SJCRH30 (cell line): ENCODE results near the gene SCYGR7. TPM values are rescaled to one million over a fixed set of nuclear protein-coding genes. Genes with fewer than 3 reads are reported as not detected.

Experiments used
- DNase-seq, 2 experiments: peaks; one replicate each; pipeline ENCODE4 v3.0.0-alpha.2; 2015 to 2020
- H3K27ac ChIP-seq: fragments of 250-450 bp; sonication (Bioruptor Pico); 2 replicates; pipeline ENCODE4 v1.5.1; 2020; ENCODE audit warnings: mild to moderate bottlenecking, moderate library complexity
- H3K27me3 ChIP-seq: fragments of 250-450 bp; sonication (Bioruptor Pico); 2 replicates; pipeline ENCODE4 v1.5.1; 2020; ENCODE audit warnings: mild to moderate bottlenecking, moderate library complexity
- H3K36me3 ChIP-seq: fragments of 250-450 bp; sonication (Bioruptor Pico); 2 replicates; pipeline ENCODE4 v1.5.1; 2020; ENCODE audit warnings: mild to moderate bottlenecking, moderate library complexity
- H3K4me1 ChIP-seq: fragments of 250-450 bp; sonication (Bioruptor Pico); 2 replicates; pipeline ENCODE4 v1.5.1; 2020; ENCODE audit warnings: mild to moderate bottlenecking, moderate library complexity
- H3K4me3 ChIP-seq: fragments of 250-450 bp; sonication (Bioruptor Pico); 2 replicates; pipeline ENCODE4 v1.5.1; 2020; ENCODE audit warnings: mild to moderate bottlenecking, moderate library complexity
- H3K9me3 ChIP-seq: fragments of 250-450 bp; sonication (Bioruptor Pico); replicated peaks from 2 replicates; pipeline ENCODE4 v1.5.1; 2020; ENCODE audit warnings: mild to moderate bottlenecking, moderate library complexity
- total RNA-seq: library from RNA; depleted of rRNA; stranded (reverse); fragments of >200 nt; shearing (Covaris generic); gene quantifications from 2 replicates; pipeline ENCODE4 v1.2.3, GENCODE V29; 2014; rRNA removed

SCYGR7 gene
- not detected in 2 replicates for total RNA-seq

GRCh38 chr2:227728035-227728434 is at the start of gene SCYGR7:
Gene SCYGR7 (plus strand): TSS chr2:227728335. CDS start chr2:227728335, 0 bp downstream.
- no peaks in the 10 kb centered on the region for H3K27me3 ChIP-seq
- no peaks in the 10 kb centered on the region for H3K4me1 ChIP-seq
- no peak within 1 kb of the TSS for H3K4me3 ChIP-seq
- DNase-seq = no peak
- no peaks in the 10 kb centered on the region for H3K36me3 ChIP-seq
- no peak within 1 kb of the TSS for H3K27ac ChIP-seq
- no peaks in the 10 kb centered on the region for H3K9me3 ChIP-seq

GRCh38 chr2:227684258-227684657 is 43.9 kb upstream of the SCYGR7 start:
- H3K36me3 ChIP-seq = no peaks in the 10 kb centered on the region
- H3K27me3 ChIP-seq = no peaks in the 10 kb centered on the region
- no peak for DNase-seq
- no peak overlapping the region for H3K4me3 ChIP-seq
- H3K4me1 ChIP-seq = no peaks in the 10 kb centered on the region
- H3K27ac ChIP-seq = no peak overlapping the region
- no peaks in the 10 kb centered on the region for H3K9me3 ChIP-seq

- H3K27ac ChIP-seq = no peak overlapping the region
- no peaks in the 10 kb centered on the region for H3K4me1 ChIP-seq
- no peaks in the 10 kb centered on the region for H3K36me3 ChIP-seq
- no peak overlapping the region for H3K4me3 ChIP-seq
- H3K27me3 ChIP-seq = no peaks in the 10 kb centered on the region
- no peak for DNase-seq
- H3K9me3 ChIP-seq = no peaks in the 10 kb centered on the region
Measured at GRCh38 chr2:227687189-227687588, 40.9 kb upstream of the SCYGR7 start.

- Histone ChIP-seq H3K4me1 (no peaks in the 10 kb centered on the region), H3K36me3 (no peaks in the 10 kb centered on the region), H3K4me3 (no peak overlapping the region), H3K9me3 (no peaks in the 10 kb centered on the region), H3K27me3 (no peaks in the 10 kb centered on the region), H3K27ac (no peak overlapping the region)
- no peak for DNase-seq
Measured at GRCh38 chr2:227696990-227697679, 31.0 kb upstream of the SCYGR7 start.

- Histone ChIP-seq H3K4me3 (no peak overlapping the region), H3K27me3 (no peaks in the 10 kb centered on the region), H3K4me1 (peaks cover 15% of the 10 kb centered on the region), H3K27ac (no peak overlapping the region), H3K9me3 (no peaks in the 10 kb centered on the region), H3K36me3 (no peaks in the 10 kb centered on the region)
- DNase-seq = no peak
Measured at GRCh38 chr2:227701556-227701955, 26.6 kb upstream of the SCYGR7 start.

GRCh38 chr2:227703280-227703732 is 24.8 kb upstream of the SCYGR7 start:
- DNase-seq = peak; percentile 31 to 39
- Histone ChIP-seq H3K27me3 (no peaks in the 10 kb centered on the region), H3K4me3 (no peak overlapping the region)

GRCh38 chr2:227703961-227704360 is 24.2 kb upstream of the SCYGR7 start:
- no peaks in the 10 kb centered on the region for H3K9me3 ChIP-seq
- no peak overlapping the region for H3K27ac ChIP-seq
- H3K4me3 ChIP-seq = no peak overlapping the region
- H3K4me1 ChIP-seq = peaks cover 15% of the 10 kb centered on the region
- no peaks in the 10 kb centered on the region for H3K36me3 ChIP-seq
- no peak for DNase-seq
- H3K27me3 ChIP-seq = no peaks in the 10 kb centered on the region; the same call in 1 of the 2 replicates

More at GRCh38 chr2:227703280-227703732, 24.8 kb upstream of the SCYGR7 start:
- Histone ChIP-seq H3K9me3 (no peaks in the 10 kb centered on the region), H3K27ac (no peak overlapping the region), H3K36me3 (no peaks in the 10 kb centered on the region), H3K4me1 (peaks cover 15% of the 10 kb centered on the region)

GRCh38 chr2:227706859-227707258 is 21.3 kb upstream of the SCYGR7 start:
- Histone ChIP-seq H3K27ac (no peak overlapping the region), H3K36me3 (no peaks in the 10 kb centered on the region), H3K27me3 (no peaks in the 10 kb centered on the region; the same call in 1 of the 2 replicates), H3K4me3 (no peak overlapping the region), H3K4me1 (peaks cover 15% of the 10 kb centered on the region), H3K9me3 (no peaks in the 10 kb centered on the region)
- DNase-seq = no peak

- H3K4me1 ChIP-seq = peaks cover 15% of the 10 kb centered on the region
- DNase-seq = no peak
- no peaks in the 10 kb centered on the region for H3K9me3 ChIP-seq
- H3K27me3 ChIP-seq = no peaks in the 10 kb centered on the region; the same call in 1 of the 2 replicates
- H3K36me3 ChIP-seq = no peaks in the 10 kb centered on the region
- no peak overlapping the region for H3K4me3 ChIP-seq
- no peak overlapping the region for H3K27ac ChIP-seq
Measured at GRCh38 chr2:227707390-227707789, 20.7 kb upstream of the SCYGR7 start.

GRCh38 chr2:227710986-227711385 is 17.1 kb upstream of the SCYGR7 start:
- H3K9me3 ChIP-seq = no peaks in the 10 kb centered on the region
- no peaks in the 10 kb centered on the region; the same call in 1 of the 2 replicates for H3K27me3 ChIP-seq
- H3K36me3 ChIP-seq = no peaks in the 10 kb centered on the region
- no peak for DNase-seq
- no peak overlapping the region for H3K4me3 ChIP-seq
- H3K4me1 ChIP-seq = no peaks in the 10 kb centered on the region
- H3K27ac ChIP-seq = no peak overlapping the region

GRCh38 chr2:227713291-227713690 is 14.8 kb upstream of the SCYGR7 start:
- H3K27ac ChIP-seq = no peak overlapping the region
- no peaks in the 10 kb centered on the region for H3K36me3 ChIP-seq
- no peak for DNase-seq
- no peak overlapping the region for H3K4me3 ChIP-seq
- no peaks in the 10 kb centered on the region for H3K4me1 ChIP-seq
- H3K9me3 ChIP-seq = no peaks in the 10 kb centered on the region
- H3K27me3 ChIP-seq = no peaks in the 10 kb centered on the region; the same call in 1 of the 2 replicates

GRCh38 chr2:227716501-227716900 is 11.6 kb upstream of the SCYGR7 start:
- no peak overlapping the region for H3K27ac ChIP-seq
- H3K27me3 ChIP-seq = no peaks in the 10 kb centered on the region
- H3K4me1 ChIP-seq = no peaks in the 10 kb centered on the region
- no peak for DNase-seq
- H3K36me3 ChIP-seq = no peaks in the 10 kb centered on the region
- no peak overlapping the region for H3K4me3 ChIP-seq
- H3K9me3 ChIP-seq = no peaks in the 10 kb centered on the region

GRCh38 chr2:227717687-227718567 is 10.2 kb upstream of the SCYGR7 start, which contains the start of gene SLC19A3:
Gene SLC19A3 (minus strand): TSS chr2:227718028. CDS start chr2:227702318, 15,710 bp downstream.
- Histone ChIP-seq H3K4me3 (no peak within 1 kb of the TSS), H3K4me1 (no peaks in the 10 kb centered on the region), H3K36me3 (no peaks in the 10 kb centered on the region), H3K27ac (no peak within 1 kb of the TSS), H3K27me3 (no peaks in the 10 kb centered on the region), H3K9me3 (no peaks in the 10 kb centered on the region)
- no peak for DNase-seq

GRCh38 chr2:227719641-227720040 is 8.5 kb upstream of the SCYGR7 start:
- Histone ChIP-seq H3K27me3 (no peaks in the 10 kb centered on the region), H3K4me3 (no peak overlapping the region), H3K9me3 (no peaks in the 10 kb centered on the region), H3K36me3 (no peaks in the 10 kb centered on the region), H3K27ac (no peak overlapping the region), H3K4me1 (no peaks in the 10 kb centered on the region)
- DNase-seq = no peak

GRCh38 chr2:227720680-227721079 is 7.5 kb upstream of the SCYGR7 start:
- Histone ChIP-seq H3K27me3 (no peaks in the 10 kb centered on the region), H3K36me3 (no peaks in the 10 kb centered on the region), H3K4me1 (no peaks in the 10 kb centered on the region), H3K4me3 (no peak overlapping the region), H3K9me3 (no peaks in the 10 kb centered on the region), H3K27ac (no peak overlapping the region)
- DNase-seq = no peak
